Liver (tissue), 9 donors: ENCODE measurements around the gene STARD3. TPM values are rescaled to one million over a fixed set of nuclear protein-coding genes. Genes with fewer than 3 reads are reported as not detected.

Source experiments
- DNase-seq: peaks from one replicate; pipeline ENCODE4 v3.0.0-alpha.2; 2017; ENCODE audit warnings: low spot score
- H3K27ac ChIP-seq, 2 donors: one replicate each; pipeline ENCODE4 v1.7.0; 2013; ENCODE audit warnings: inconsistent platforms in 2 of 2, low read length in 2 of 2, control low read depth in 1 of 2, low read depth in 1 of 2, mild to moderate bottlenecking in 1 of 2
- H3K27me3 ChIP-seq, 4 donors: one replicate each; pipeline versions ENCODE4 v1.6.1 to v1.7.0; 2013; ENCODE audit warnings: low read length in 3 of 4, inconsistent platforms in 1 of 4, mild to moderate bottlenecking in 1 of 4, moderate library complexity in 1 of 4; ENCODE audit not compliant: control insufficient read depth in 4 of 4, insufficient read depth in 4 of 4
- H3K36me3 ChIP-seq, 4 donors: one replicate each; pipeline versions ENCODE4 v1.6.1 to v1.7.0; 2013; ENCODE audit warnings: low read length in 3 of 4, mild to moderate bottlenecking in 3 of 4, low read depth in 1 of 4, moderate library complexity in 1 of 4; ENCODE audit not compliant: control insufficient read depth in 4 of 4, insufficient read depth in 3 of 4
- H3K4me1 ChIP-seq, 4 donors: one replicate each; pipeline versions ENCODE4 v1.6.1 to v1.7.0; 2013; ENCODE audit warnings: low read length in 3 of 4, mild to moderate bottlenecking in 3 of 4, moderate library complexity in 1 of 4; ENCODE audit not compliant: control insufficient read depth in 4 of 4, insufficient read depth in 4 of 4
- H3K4me3 ChIP-seq, 3 donors: one replicate each; pipeline versions ENCODE4 v1.6.1 to v1.7.0; 2013; ENCODE audit warnings: low read length in 3 of 3, control low read depth in 1 of 3, low read depth in 1 of 3, mild to moderate bottlenecking in 1 of 3
- H3K9ac ChIP-seq, 2 donors: one replicate each; pipeline ENCODE4 v1.7.0; 2013; ENCODE audit warnings: low read length in 2 of 2, mild to moderate bottlenecking in 2 of 2, moderate library complexity in 2 of 2, control low read depth in 1 of 2, low read depth in 1 of 2
- H3K9me3 ChIP-seq, 4 donors: one replicate each; pipeline versions ENCODE4 v1.6.1 to v1.7.0; 2013; ENCODE audit warnings: low read length in 3 of 4; ENCODE audit not compliant: control insufficient read depth in 4 of 4
- EGR1 ChIP-seq, 2 donors: IDR thresholded peaks; 2 replicates each; pipeline ENCODE4 v1.6.1; 2016 to 2018; ENCODE audit warnings: antibody characterized with exemption in 2 of 2, low read depth in 2 of 2
- FOXA1 ChIP-seq: IDR thresholded peaks from 2 replicates; pipeline ENCODE4 v1.6.1; 2016; ENCODE audit warnings: antibody characterized with exemption
- FOXA2 ChIP-seq: IDR thresholded peaks from 2 replicates; pipeline ENCODE4 v1.6.1; 2016; ENCODE audit warnings: antibody characterized with exemption
- GABPA ChIP-seq, 2 donors: IDR thresholded peaks in 1 of 2; conservative IDR thresholded peaks in 1 of 2; 2 replicates each; pipeline ENCODE4 v1.6.1; 2016; ENCODE audit warnings: antibody characterized with exemption in 2 of 2, mild to moderate bottlenecking in 1 of 2, moderate library complexity in 1 of 2
- HNF4G ChIP-seq: IDR thresholded peaks from 2 replicates; pipeline ENCODE4 v1.6.1; 2016; ENCODE audit warnings: antibody characterized with exemption
- JUND ChIP-seq, 2 donors: IDR thresholded peaks; 2 replicates each; pipeline ENCODE4 v1.6.1; 2016; ENCODE audit warnings: antibody characterized with exemption in 2 of 2
- MAX ChIP-seq: IDR thresholded peaks from 2 replicates; pipeline ENCODE4 v1.6.1; 2016; ENCODE audit warnings: antibody characterized with exemption
- NR2F2 ChIP-seq: IDR thresholded peaks from 2 replicates; pipeline ENCODE4 v1.6.1; 2016; ENCODE audit warnings: antibody characterized with exemption
- RAD21 ChIP-seq, 2 donors: IDR thresholded peaks; 2 replicates each; pipeline ENCODE4 v1.6.1; 2016; ENCODE audit warnings: antibody characterized with exemption in 2 of 2, mild to moderate bottlenecking in 2 of 2
- SP1 ChIP-seq: IDR thresholded peaks from 2 replicates; pipeline ENCODE4 v1.6.1; 2018; ENCODE audit warnings: antibody characterized with exemption, mild to moderate bottlenecking
- TAF1 ChIP-seq: conservative IDR thresholded peaks from 2 replicates; pipeline ENCODE4 v1.6.1; 2016; ENCODE audit warnings: antibody characterized with exemption, mild to moderate bottlenecking
- WGBS: extraction: QIAGEN DNeasy Blood & Tissue Kit; methylation state at CpG from one replicate; pipeline ENCODE4 v1.1.7; 2013; 5-methylcytosine and 5-hydroxymethylcytosine counted together
- polyA plus RNA-seq, 2 donors: library from polyadenylated mRNA; stranded (reverse) in 1 of 2; unstranded in 1 of 2; fragments of 200-250 nt in 1 of 2; fragments of >200 nt in 1 of 2; fragmentation: Nextera tagmentation in 1 of 2; extraction: Ambion mirVana in 1 of 2; gene quantifications; one replicate each; pipeline versions ENCODE4 v1.2.1 to v1.2.3, GENCODE V29; 2013 to 2015
- total RNA-seq, 2 donors: library from RNA; depleted of rRNA; stranded (reverse); fragments of >200 nt; gene quantifications; one replicate each; pipeline ENCODE4 v1.2.3, GENCODE V29; 2014
- TF ChIP-seq, protein P1 (sequence below): fragments of 150-350 bp; IDR thresholded peaks from 2 replicates; pipeline ENCODE4 v1.5.1; 2017; ENCODE audit warnings: improper control_type of control experiment, low read depth, low read length; ENCODE audit not compliant: missing input control
- TF ChIP-seq, protein P2 (sequence below): IDR thresholded peaks from 2 replicates; pipeline ENCODE4 v1.6.1; 2016; ENCODE audit warnings: antibody characterized with exemption
- TF ChIP-seq, protein P3 (sequence below): IDR thresholded peaks from 2 replicates; pipeline ENCODE4 v1.6.1; 2016; ENCODE audit warnings: antibody characterized with exemption, mild to moderate bottlenecking
- TF ChIP-seq, protein P4 (sequence below): IDR thresholded peaks from 2 replicates; pipeline ENCODE4 v1.6.1; 2016; ENCODE audit warnings: antibody characterized with exemption
- donor health status: healthy.
- donor health status: healthy.
- donor health status: healthy.
- donor health status: healthy.
- donor health status: healthy.

Gene STARD3
- total and polyA plus RNA-seq, 4 donors: 15.0 to 34.0 (median 23.2) TPM

GRCh38 chr17:39634384-39634871, 2.5 kb upstream of the STARD3 start:
- DNase-seq: no peak
- Histone ChIP-seq H3K9ac (no peak overlapping the region), H3K4me3 (no peak overlapping the region), H3K36me3 (no peaks in the 10 kb centered on the region), H3K27ac (no peak overlapping the region), H3K4me1 (peaks cover 5 to 31% (median 24%) of the 10 kb centered on the region in 4 donors), H3K9me3 (no peaks in the 10 kb centered on the region), H3K27me3 (no peaks in the 10 kb centered on the region)
- TF ChIP-seq, protein P1, sequence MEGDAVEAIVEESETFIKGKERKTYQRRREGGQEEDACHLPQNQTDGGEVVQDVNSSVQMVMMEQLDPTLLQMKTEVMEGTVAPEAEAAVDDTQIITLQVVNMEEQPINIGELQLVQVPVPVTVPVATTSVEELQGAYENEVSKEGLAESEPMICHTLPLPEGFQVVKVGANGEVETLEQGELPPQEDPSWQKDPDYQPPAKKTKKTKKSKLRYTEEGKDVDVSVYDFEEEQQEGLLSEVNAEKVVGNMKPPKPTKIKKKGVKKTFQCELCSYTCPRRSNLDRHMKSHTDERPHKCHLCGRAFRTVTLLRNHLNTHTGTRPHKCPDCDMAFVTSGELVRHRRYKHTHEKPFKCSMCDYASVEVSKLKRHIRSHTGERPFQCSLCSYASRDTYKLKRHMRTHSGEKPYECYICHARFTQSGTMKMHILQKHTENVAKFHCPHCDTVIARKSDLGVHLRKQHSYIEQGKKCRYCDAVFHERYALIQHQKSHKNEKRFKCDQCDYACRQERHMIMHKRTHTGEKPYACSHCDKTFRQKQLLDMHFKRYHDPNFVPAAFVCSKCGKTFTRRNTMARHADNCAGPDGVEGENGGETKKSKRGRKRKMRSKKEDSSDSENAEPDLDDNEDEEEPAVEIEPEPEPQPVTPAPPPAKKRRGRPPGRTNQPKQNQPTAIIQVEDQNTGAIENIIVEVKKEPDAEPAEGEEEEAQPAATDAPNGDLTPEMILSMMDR: peak; percentile 66
- TF ChIP-seq RAD21 (IDR thresholded peaks at IDR 0.05) (peak in 1 of 2 donors; percentile 75), GABPA (IDR thresholded peaks at IDR 0.05 in 1 of 2, conservative IDR thresholded peaks at IDR 0.05 in 1 of 2) (no peak), MAX (no peak)
- 48% methylated on average over 2 of the region's 2 CpGs for WGBS

DNA sequence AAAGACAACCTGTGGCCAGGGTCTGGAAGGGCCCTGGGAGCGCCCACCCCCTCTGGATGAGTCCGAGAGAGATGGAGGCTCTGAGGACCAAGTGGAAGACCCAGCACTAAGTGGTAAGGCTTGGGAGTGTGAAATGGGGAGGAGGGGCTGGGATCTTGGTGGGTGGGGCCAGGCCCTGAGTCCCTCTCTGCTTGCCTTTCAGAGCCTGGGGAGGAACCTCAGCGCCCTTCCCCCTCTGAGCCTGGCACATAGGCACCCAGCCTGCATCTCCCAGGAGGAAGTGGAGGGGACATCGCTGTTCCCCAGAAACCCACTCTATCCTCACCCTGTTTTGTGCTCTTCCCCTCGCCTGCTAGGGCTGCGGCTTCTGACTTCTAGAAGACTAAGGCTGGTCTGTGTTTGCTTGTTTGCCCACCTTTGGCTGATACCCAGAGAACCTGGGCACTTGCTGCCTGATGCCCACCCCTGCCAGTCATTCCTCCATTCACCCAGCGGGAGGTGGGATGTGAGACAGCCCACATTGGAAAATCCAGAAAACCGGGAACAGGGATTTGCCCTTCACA, 1.2 kb upstream of the STARD3 start:
- Histone ChIP-seq H3K9ac (no peak overlapping the region), H3K36me3 (no peaks in the 10 kb centered on the region), H3K4me3 (no peak overlapping the region), H3K27ac (no peak overlapping the region), H3K9me3 (no peaks in the 10 kb centered on the region), H3K27me3 (no peaks in the 10 kb centered on the region), H3K4me1 (peaks cover 5 to 37% (median 29%) of the 10 kb centered on the region in 4 donors)
- TF ChIP-seq JUND (IDR thresholded peaks at IDR 0.05) (no peak), FOXA2 (no peak), RAD21 (IDR thresholded peaks at IDR 0.05) (no peak), MAX (no peak), EGR1 (IDR thresholded peaks at IDR 0.05; ENCODE audit: low read depth in 2 of 2) (no peak), TAF1 (no peak), SP1 (no peak), NR2F2 (no peak), FOXA1 (no peak), HNF4G (no peak)
- TF ChIP-seq, protein P2, sequence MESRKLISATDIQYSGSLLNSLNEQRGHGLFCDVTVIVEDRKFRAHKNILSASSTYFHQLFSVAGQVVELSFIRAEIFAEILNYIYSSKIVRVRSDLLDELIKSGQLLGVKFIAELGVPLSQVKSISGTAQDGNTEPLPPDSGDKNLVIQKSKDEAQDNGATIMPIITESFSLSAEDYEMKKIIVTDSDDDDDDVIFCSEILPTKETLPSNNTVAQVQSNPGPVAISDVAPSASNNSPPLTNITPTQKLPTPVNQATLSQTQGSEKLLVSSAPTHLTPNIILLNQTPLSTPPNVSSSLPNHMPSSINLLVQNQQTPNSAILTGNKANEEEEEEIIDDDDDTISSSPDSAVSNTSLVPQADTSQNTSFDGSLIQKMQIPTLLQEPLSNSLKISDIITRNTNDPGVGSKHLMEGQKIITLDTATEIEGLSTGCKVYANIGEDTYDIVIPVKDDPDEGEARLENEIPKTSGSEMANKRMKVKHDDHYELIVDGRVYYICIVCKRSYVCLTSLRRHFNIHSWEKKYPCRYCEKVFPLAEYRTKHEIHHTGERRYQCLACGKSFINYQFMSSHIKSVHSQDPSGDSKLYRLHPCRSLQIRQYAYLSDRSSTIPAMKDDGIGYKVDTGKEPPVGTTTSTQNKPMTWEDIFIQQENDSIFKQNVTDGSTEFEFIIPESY: no peak
- TF ChIP-seq, protein P3, sequence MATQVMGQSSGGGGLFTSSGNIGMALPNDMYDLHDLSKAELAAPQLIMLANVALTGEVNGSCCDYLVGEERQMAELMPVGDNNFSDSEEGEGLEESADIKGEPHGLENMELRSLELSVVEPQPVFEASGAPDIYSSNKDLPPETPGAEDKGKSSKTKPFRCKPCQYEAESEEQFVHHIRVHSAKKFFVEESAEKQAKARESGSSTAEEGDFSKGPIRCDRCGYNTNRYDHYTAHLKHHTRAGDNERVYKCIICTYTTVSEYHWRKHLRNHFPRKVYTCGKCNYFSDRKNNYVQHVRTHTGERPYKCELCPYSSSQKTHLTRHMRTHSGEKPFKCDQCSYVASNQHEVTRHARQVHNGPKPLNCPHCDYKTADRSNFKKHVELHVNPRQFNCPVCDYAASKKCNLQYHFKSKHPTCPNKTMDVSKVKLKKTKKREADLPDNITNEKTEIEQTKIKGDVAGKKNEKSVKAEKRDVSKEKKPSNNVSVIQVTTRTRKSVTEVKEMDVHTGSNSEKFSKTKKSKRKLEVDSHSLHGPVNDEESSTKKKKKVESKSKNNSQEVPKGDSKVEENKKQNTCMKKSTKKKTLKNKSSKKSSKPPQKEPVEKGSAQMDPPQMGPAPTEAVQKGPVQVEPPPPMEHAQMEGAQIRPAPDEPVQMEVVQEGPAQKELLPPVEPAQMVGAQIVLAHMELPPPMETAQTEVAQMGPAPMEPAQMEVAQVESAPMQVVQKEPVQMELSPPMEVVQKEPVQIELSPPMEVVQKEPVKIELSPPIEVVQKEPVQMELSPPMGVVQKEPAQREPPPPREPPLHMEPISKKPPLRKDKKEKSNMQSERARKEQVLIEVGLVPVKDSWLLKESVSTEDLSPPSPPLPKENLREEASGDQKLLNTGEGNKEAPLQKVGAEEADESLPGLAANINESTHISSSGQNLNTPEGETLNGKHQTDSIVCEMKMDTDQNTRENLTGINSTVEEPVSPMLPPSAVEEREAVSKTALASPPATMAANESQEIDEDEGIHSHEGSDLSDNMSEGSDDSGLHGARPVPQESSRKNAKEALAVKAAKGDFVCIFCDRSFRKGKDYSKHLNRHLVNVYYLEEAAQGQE: no peak
- TF ChIP-seq, protein P4, sequence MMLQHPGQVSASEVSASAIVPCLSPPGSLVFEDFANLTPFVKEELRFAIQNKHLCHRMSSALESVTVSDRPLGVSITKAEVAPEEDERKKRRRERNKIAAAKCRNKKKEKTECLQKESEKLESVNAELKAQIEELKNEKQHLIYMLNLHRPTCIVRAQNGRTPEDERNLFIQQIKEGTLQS: no peak
- 94% methylated on average over 8 of the region's 8 CpGs for WGBS
- no peak for DNase-seq
